PC-3 (cell line): ENCODE data around the gene SUB1. TPM values are rescaled to one million over a fixed set of nuclear protein-coding genes. Genes with fewer than 3 reads are reported as not detected.
"Not testable (repeated sequence)": the region's sequence is repeated elsewhere in the genome, so short reads cannot be mapped to it uniquely, and the experiment has no call there.

ENCODE experiments used
- ATAC-seq: fragments of 200-7000 bp; cut with Tn5 transposase; 2 replicates; pipeline ENCODE4 v1.9.1; 2020; ENCODE audit warnings: mild to moderate bottlenecking, moderate library complexity
- BruUV-seq: library from RNA; stranded (reverse); fragments of 400-500 nt; replicated peaks from 2 replicates; lab custom pipeline; 2021; lab: Mats Ljungman, UMichigan
- CTCF ChIA-PET: fragments of 300-600 bp; sonication (Branson Sonifier 250); formaldehyde crosslinking; loops from one replicate; lab custom pipeline; 2022; ENCODE audit warnings: antibody characterized with exemption; lab: Charles Lee
- POLR2A ChIA-PET: fragments of 300-600 bp; sonication (Branson Sonifier 250); formaldehyde crosslinking; loops from one replicate; lab custom pipeline; 2022; ENCODE audit warnings: antibody characterized with exemption; ENCODE audit not compliant: unreplicated experiment; lab: Charles Lee
- DNase-seq: peaks from one replicate; pipeline ENCODE4 v3.0.0-alpha.2; 2015
- H2AFZ ChIP-seq: fragments of 300-600 bp; sonication (generic); 2 replicates; pipeline ENCODE4 v1.6.0; 2016; ENCODE audit warnings: antibody characterized with exemption, low read length
- H3F3A ChIP-seq: fragments of 300-600 bp; sonication (generic); one replicate; pipeline ENCODE4 v1.6.0; 2017; ENCODE audit warnings: antibody characterized with exemption, low read length, control low read depth, mild to moderate bottlenecking; ENCODE audit not compliant: unreplicated experiment
- H3K27ac ChIP-seq: fragments of 300-600 bp; sonication (generic); 2 replicates; pipeline ENCODE4 v1.5.1; 2016; ENCODE audit warnings: mild to moderate bottlenecking, low read length
- H3K27me3 ChIP-seq: fragments of 300-600 bp; sonication (generic); 2 replicates; pipeline ENCODE4 v1.6.1; 2016; ENCODE audit warnings: low read length, mixed read lengths
- H3K36me3 ChIP-seq: fragments of 300-600 bp; sonication (generic); 2 replicates; pipeline ENCODE4 v1.6.1; 2016; ENCODE audit warnings: low read depth, mixed run types, low read length, mixed read lengths
- H3K4me1 ChIP-seq: fragments of 300-600 bp; sonication (generic); 2 replicates; pipeline ENCODE4 v1.5.1; 2016; ENCODE audit warnings: low read length; ENCODE audit not compliant: insufficient read depth
- H3K4me2 ChIP-seq: fragments of 300-600 bp; sonication (generic); 2 replicates; pipeline ENCODE4 v1.6.0; 2016; ENCODE audit warnings: low read length
- H3K4me3 ChIP-seq: fragments of 300-600 bp; sonication (generic); 2 replicates; pipeline ENCODE4 v1.5.1; 2016; ENCODE audit warnings: mild to moderate bottlenecking, low read length, mixed read lengths
- H3K79me2 ChIP-seq: fragments of 300-600 bp; sonication (generic); 2 replicates; pipeline ENCODE4 v1.6.1; 2017; ENCODE audit warnings: low read length, mixed read lengths
- H3K9ac ChIP-seq: fragments of 300-600 bp; sonication (generic); 2 replicates; pipeline ENCODE4 v1.6.0; 2016; ENCODE audit warnings: mild to moderate bottlenecking, low read length
- H3K9me2 ChIP-seq: fragments of 300-600 bp; sonication (generic); replicated peaks from 2 replicates; pipeline ENCODE4 v1.6.1; 2016; ENCODE audit warnings: mixed run types, low read length, mixed read lengths
- H3K9me3 ChIP-seq: fragments of 300-600 bp; sonication (generic); 2 replicates; pipeline ENCODE4 v1.6.1; 2016; ENCODE audit warnings: low read length, mixed read lengths
- H4K20me1 ChIP-seq: fragments of 300-600 bp; sonication (generic); 2 replicates; pipeline ENCODE4 v1.6.1; 2016; ENCODE audit warnings: low read length, mixed read lengths
- CTCF ChIP-seq: fragments of 300-600 bp; sonication (generic); conservative IDR thresholded peaks from 2 replicates; pipeline ENCODE4 v1.5.1; 2017; ENCODE audit warnings: antibody characterized with exemption, low read depth, mild to moderate bottlenecking, low read length
- EZH2 ChIP-seq: fragments of 300-600 bp; sonication (generic); IDR thresholded peaks from one replicate; pipeline ENCODE4 v1.6.1; 2017; ENCODE audit warnings: antibody characterized with exemption, mild to moderate bottlenecking, low read length; ENCODE audit not compliant: unreplicated experiment
- EZH2phosphoT487 ChIP-seq: fragments of 300-600 bp; sonication (generic); IDR thresholded peaks from 2 replicates; pipeline ENCODE4 v1.6.1; 2018; ENCODE audit warnings: mild to moderate bottlenecking, antibody characterized with exemption, low read length, borderline replicate concordance
- intact Hi-C: fragments of 100-400 bp; cut with micrococcal nuclease; formaldehyde crosslinking; loops from 2 replicates; pipeline ENCODE4 v1.9.0; 2023
- total RNA-seq: library from RNA; depleted of rRNA; stranded (reverse); fragments of >200 nt; gene quantifications from 2 replicates; pipeline ENCODE4 v1.2.3, GENCODE V29; 2014

The SUB1 gene
- total RNA-seq, 1 experiment from 2014 or later: 185 TPM

GRCh38 chr5:32628049-32628844 is 42.9 kb downstream of the SUB1 start:
- Histone ChIP-seq H3K9me3 (no peaks in the 10 kb centered on the region), H3K79me2 (no peaks in the 10 kb centered on the region), H3K4me2 (no peak overlapping the region), H3K9me2 (no peaks in the 10 kb centered on the region), H3K4me1 (no peaks in the 10 kb centered on the region), H3K4me3 (no peak overlapping the region), H3K27ac (no peak overlapping the region), H3K9ac (no peak overlapping the region), H3K27me3 (no peaks in the 10 kb centered on the region), H4K20me1 (no peaks in the 10 kb centered on the region), H3K36me3 (no peaks in the 10 kb centered on the region), H3F3A (no peaks in the 10 kb centered on the region), H2AFZ (no peak overlapping the region)
- DNase-seq (peak; percentile 33), ATAC-seq (peak; percentile 65)
- CTCF ChIA-PET: no interaction called here
- intact Hi-C loops: loop anchor here (10.0 kb wide), 1 partner anchor 67 kb away; no protein-coding TSS in a partner anchor
- BruUV-seq: no TSS peak
- TF ChIP-seq EZH2phosphoT487 (no peak), EZH2 (no peak), CTCF (peak; percentile 45; the same call in 1 of the 2 replicates)
- POLR2A ChIA-PET: no interaction called here

GRCh38 chr5:32630867-32631491 is 45.6 kb downstream of the SUB1 start:
- H3K9me3 ChIP-seq: no peaks in the 10 kb centered on the region
- no peaks in the 10 kb centered on the region for H3K36me3 ChIP-seq
- no peaks in the 10 kb centered on the region for H3K79me2 ChIP-seq
- intact Hi-C loops: no loop called here
- no peaks in the 10 kb centered on the region for H3F3A ChIP-seq
- no peak overlapping the region for H3K27ac ChIP-seq
- no peak for DNase-seq
- CTCF ChIA-PET: interaction anchor here (0.6 kb wide), 1 partner anchor 460 kb away, joined by 4 read pairs; no protein-coding TSS in a partner anchor
- TF ChIP-seq EZH2: no peak
- no peak for TF ChIP-seq EZH2phosphoT487
- no peak for TF ChIP-seq CTCF
- H3K9ac ChIP-seq: no peak overlapping the region
- no peaks in the 10 kb centered on the region for H3K27me3 ChIP-seq
- no peaks in the 10 kb centered on the region for H3K4me1 ChIP-seq
- H2AFZ ChIP-seq: no peak overlapping the region
- H3K4me3 ChIP-seq: no peak overlapping the region
- no peak for ATAC-seq
- H4K20me1 ChIP-seq: no peaks in the 10 kb centered on the region
- POLR2A ChIA-PET: no interaction called here
- no TSS peak for BruUV-seq
- H3K4me2 ChIP-seq: no peak overlapping the region
- H3K9me2 ChIP-seq: no peaks in the 10 kb centered on the region

GRCh38 chr5:32633017-32633416 is 47.7 kb downstream of the SUB1 start:
- H4K20me1 ChIP-seq, H3K36me3 ChIP-seq, DNase-seq, intact Hi-C loops, H3K27ac ChIP-seq, H3K9me3 ChIP-seq, H3K4me2 ChIP-seq, H3K9ac ChIP-seq, H3K79me2 ChIP-seq, H3K9me2 ChIP-seq, BruUV-seq, ATAC-seq, H3F3A ChIP-seq, CTCF ChIA-PET, H3K27me3 ChIP-seq, POLR2A ChIA-PET, H3K4me3 ChIP-seq, H3K4me1 ChIP-seq, H2AFZ ChIP-seq: not testable (repeated sequence)
